GM12891 (cell line): Measurements from ENCODE around the gene GDAP2.
A peak's percentile ranks its signal among the peaks of the same experiment; 100 is the strongest.
"Not testable (repeated sequence)": the region's sequence is repeated elsewhere in the genome, so short reads cannot be mapped to it uniquely, and the experiment has no call there.

Source experiments
- DNase-seq: peaks from one replicate; pipeline ENCODE4 v3.0.0; 2011; ENCODE audit warnings: low spot score; ENCODE audit not compliant: insufficient read length
- FAIRE-seq: peaks from 2 replicates; lab custom pipeline; 2011; peaks lifted over from hg19 to GRCh38; lab: Jason Lieb, UNC
- PAX5 ChIP-seq: IDR thresholded peaks from 2 replicates; pipeline ENCODE4 v1.6.1; 2011; ENCODE audit warnings: low read length, moderate library complexity, mild to moderate bottlenecking; ENCODE audit not compliant: insufficient read depth, severe bottlenecking
- POLR2A ChIP-seq: IDR thresholded peaks from 2 replicates; pipeline ENCODE4 v1.6.1; 2011; ENCODE audit warnings: low read depth, low read length, control low read depth
- POLR2AphosphoS5 ChIP-seq: IDR thresholded peaks from 2 replicates; pipeline ENCODE4 v1.6.1; 2011; ENCODE audit warnings: low read depth, low read length, control low read depth
- POU2F2 ChIP-seq: IDR thresholded peaks from 2 replicates; pipeline ENCODE4 v1.6.1; 2011; ENCODE audit warnings: low read depth, mild to moderate bottlenecking, control low read depth, low read length, moderate library complexity
- SPI1 ChIP-seq: IDR thresholded peaks from 2 replicates; pipeline ENCODE4 v1.6.1; 2011; ENCODE audit warnings: low read depth, low read length, control low read depth
- TAF1 ChIP-seq: IDR thresholded peaks from 2 replicates; pipeline ENCODE4 v1.6.1; 2011; ENCODE audit warnings: low read depth, low read length, control low read depth

Gene GDAP2

GRCh38 chr1:117933769-117934168, 4.3 kb upstream of the GDAP2 start:
- DNase-seq (no peak), FAIRE-seq (no peak)
- TF ChIP-seq POU2F2: no peak
- no peak for TF ChIP-seq TAF1
- no peak for TF ChIP-seq SPI1
- TF ChIP-seq POLR2AphosphoS5: no peak
- no peak for TF ChIP-seq POLR2A
- no peak for TF ChIP-seq PAX5

- DNase-seq: no peak
- no peak for FAIRE-seq
- no peak for TF ChIP-seq POU2F2
- no peak for TF ChIP-seq POLR2A
- no peak for TF ChIP-seq SPI1
- no peak for TF ChIP-seq POLR2AphosphoS5
- TF ChIP-seq TAF1: no peak
- no peak for TF ChIP-seq PAX5
These were observed 3.2 kb upstream of the GDAP2 start for GRCh38 chr1:117932576-117932975.

GRCh38 chr1:117930484-117930883, 1.1 kb upstream of the GDAP2 start:
- FAIRE-seq (no peak), DNase-seq (no peak)
- no peak for TF ChIP-seq POU2F2
- TF ChIP-seq TAF1: no peak
- TF ChIP-seq PAX5: no peak
- no peak for TF ChIP-seq POLR2AphosphoS5
- TF ChIP-seq SPI1: no peak
- TF ChIP-seq POLR2A: no peak

- no peak for TF ChIP-seq POLR2AphosphoS5
- no peak for TF ChIP-seq POLR2A
- TF ChIP-seq TAF1: no peak
- TF ChIP-seq SPI1: no peak
- no peak for TF ChIP-seq PAX5
- no peak for TF ChIP-seq POU2F2
- DNase-seq: no peak
- FAIRE-seq: no peak
These were observed 689 bp upstream of the GDAP2 start for GRCh38 chr1:117930173-117930447.

- FAIRE-seq (no peak), DNase-seq (no peak)
- TF ChIP-seq SPI1 (peak; percentile 59), PAX5 (no peak)
These were observed 509 bp downstream of the GDAP2 start for GRCh38 chr1:117928881-117929342.

- TF ChIP-seq PAX5 (no peak), POU2F2 (no peak), SPI1 (no peak), POLR2AphosphoS5 (no peak), POLR2A (no peak), TAF1 (no peak)
- DNase-seq (no peak), FAIRE-seq (no peak)
These were observed 3.4 kb downstream of the GDAP2 start for GRCh38 chr1:117925981-117926380.

GRCh38 chr1:117922717-117923116, 6.7 kb downstream of the GDAP2 start:
- not testable (repeated sequence) for DNase-seq, FAIRE-seq

GRCh38 chr1:117921991-117922390, 7.4 kb downstream of the GDAP2 start:
- TF ChIP-seq SPI1 (no peak), POLR2A (no peak), PAX5 (no peak), TAF1 (no peak), POU2F2 (no peak), POLR2AphosphoS5 (no peak)
- DNase-seq (no peak), FAIRE-seq (no peak)

GRCh38 chr1:117919376-117919775, 10.0 kb downstream of the GDAP2 start:
- no peak for DNase-seq
- FAIRE-seq: no peak
- TF ChIP-seq TAF1 (no peak), POLR2AphosphoS5 (no peak), POLR2A (no peak), SPI1 (no peak), POU2F2 (no peak), PAX5 (no peak)

- no peak for FAIRE-seq
- DNase-seq: no peak
- TF ChIP-seq TAF1 (no peak), POLR2A (no peak), POLR2AphosphoS5 (no peak), SPI1 (no peak), POU2F2 (no peak), PAX5 (no peak)
These were observed 18.4 kb downstream of the GDAP2 start for GRCh38 chr1:117911051-117911450.

- DNase-seq (no peak), FAIRE-seq (no peak)
- no peak for TF ChIP-seq POLR2AphosphoS5
- TF ChIP-seq POLR2A: no peak
- TF ChIP-seq PAX5: no peak
- TF ChIP-seq POU2F2: no peak
- TF ChIP-seq TAF1: no peak
- no peak for TF ChIP-seq SPI1
These were observed 24.4 kb downstream of the GDAP2 start for GRCh38 chr1:117905019-117905418.
